ENCODE data around the gene PAIP2. TPM values are rescaled to one million over a fixed set of nuclear protein-coding genes. Genes with fewer than 3 reads are reported as not detected.

The PAIP2 gene
- total RNA-seq, 1 donor from 2014 or later: 87.7 TPM

- peaks cover 52% of the 10 kb centered on the region for H3K27me3 Mint-ChIP-seq
These were observed 51.2 kb downstream of the PAIP2 start for GRCh38 chr5:139392678-139393496.

GRCh38 chr5:139393497-139394122 lies 52.0 kb downstream of the PAIP2 start:
- H3K9me3 Mint-ChIP-seq: no peaks in the 10 kb centered on the region
- H3K4me1 Mint-ChIP-seq (ENCODE audit: unreplicated experiment): peaks cover 4% of the 10 kb centered on the region
- H3K36me3 Mint-ChIP-seq: peaks cover 4% of the 10 kb centered on the region
- DNase-seq (ENCODE audit: extremely low spot score, unreplicated experiment): no peak
- TF ChIP-seq CTCF (conservative IDR thresholded peaks at IDR 0.05): no peak
- peak overlapping the region; percentile 86 for H3K4me3 Mint-ChIP-seq
- peaks cover 52% of the 10 kb centered on the region for H3K27me3 Mint-ChIP-seq
- peak overlapping the region; percentile 61 for H3K27ac Mint-ChIP-seq

More at GRCh38 chr5:139392678-139393496, 51.2 kb downstream of the PAIP2 start:
- Mint-ChIP-seq H3K36me3 (peaks cover 4% of the 10 kb centered on the region), H3K27ac (peak overlapping the region; percentile 61), H3K4me1 (ENCODE audit: unreplicated experiment) (peaks cover 4% of the 10 kb centered on the region), H3K4me3 (peak overlapping the region; percentile 86), H3K9me3 (no peaks in the 10 kb centered on the region)
- no peak for DNase-seq (ENCODE audit: extremely low spot score, unreplicated experiment)
- peak; percentile 80 for TF ChIP-seq CTCF (conservative IDR thresholded peaks at IDR 0.05)

- Mint-ChIP-seq H3K9me3 (no peaks in the 10 kb centered on the region), H3K27me3 (peaks cover 52% of the 10 kb centered on the region), H3K27ac (no peak overlapping the region), H3K36me3 (peaks cover 4% of the 10 kb centered on the region), H3K4me1 (ENCODE audit: unreplicated experiment) (peaks cover 4% of the 10 kb centered on the region), H3K4me3 (no peak overlapping the region)
- DNase-seq (ENCODE audit: extremely low spot score, unreplicated experiment): no peak
- peak; percentile 74 for TF ChIP-seq CTCF (conservative IDR thresholded peaks at IDR 0.05)
These were observed 52.5 kb downstream of the PAIP2 start for GRCh38 chr5:139394123-139394653.

GRCh38 chr5:139394654-139395566 lies 53.3 kb downstream of the PAIP2 start, which contains the start of gene PROB1:
PROB1 (minus strand) TSS chr5:139395104; CDS start chr5:139395081, 23 bp downstream.
- peak within 1 kb of the TSS; percentile 57 for H3K4me3 Mint-ChIP-seq
- no peaks in the 10 kb centered on the region for H3K9me3 Mint-ChIP-seq
- peaks cover 4% of the 10 kb centered on the region for H3K4me1 Mint-ChIP-seq (ENCODE audit: unreplicated experiment)
- peaks cover 4% of the 10 kb centered on the region for H3K36me3 Mint-ChIP-seq
- H3K27ac Mint-ChIP-seq: no peak within 1 kb of the TSS
- H3K27me3 Mint-ChIP-seq: peaks cover 52% of the 10 kb centered on the region
- no peak for DNase-seq (ENCODE audit: extremely low spot score, unreplicated experiment)
- TF ChIP-seq CTCF (conservative IDR thresholded peaks at IDR 0.05): no peak

Measured in type B pancreatic cell (in vitro differentiated cells).